ENCODE results near the gene ENOX2.
"Not testable (repeated sequence)": the region's sequence is repeated elsewhere in the genome, so short reads cannot be mapped to it uniquely, and the experiment has no call there.

Gene ENOX2, protein sequence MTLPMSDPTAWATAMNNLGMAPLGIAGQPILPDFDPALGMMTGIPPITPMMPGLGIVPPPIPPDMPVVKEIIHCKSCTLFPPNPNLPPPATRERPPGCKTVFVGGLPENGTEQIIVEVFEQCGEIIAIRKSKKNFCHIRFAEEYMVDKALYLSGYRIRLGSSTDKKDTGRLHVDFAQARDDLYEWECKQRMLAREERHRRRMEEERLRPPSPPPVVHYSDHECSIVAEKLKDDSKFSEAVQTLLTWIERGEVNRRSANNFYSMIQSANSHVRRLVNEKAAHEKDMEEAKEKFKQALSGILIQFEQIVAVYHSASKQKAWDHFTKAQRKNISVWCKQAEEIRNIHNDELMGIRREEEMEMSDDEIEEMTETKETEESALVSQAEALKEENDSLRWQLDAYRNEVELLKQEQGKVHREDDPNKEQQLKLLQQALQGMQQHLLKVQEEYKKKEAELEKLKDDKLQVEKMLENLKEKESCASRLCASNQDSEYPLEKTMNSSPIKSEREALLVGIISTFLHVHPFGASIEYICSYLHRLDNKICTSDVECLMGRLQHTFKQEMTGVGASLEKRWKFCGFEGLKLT

DNA sequence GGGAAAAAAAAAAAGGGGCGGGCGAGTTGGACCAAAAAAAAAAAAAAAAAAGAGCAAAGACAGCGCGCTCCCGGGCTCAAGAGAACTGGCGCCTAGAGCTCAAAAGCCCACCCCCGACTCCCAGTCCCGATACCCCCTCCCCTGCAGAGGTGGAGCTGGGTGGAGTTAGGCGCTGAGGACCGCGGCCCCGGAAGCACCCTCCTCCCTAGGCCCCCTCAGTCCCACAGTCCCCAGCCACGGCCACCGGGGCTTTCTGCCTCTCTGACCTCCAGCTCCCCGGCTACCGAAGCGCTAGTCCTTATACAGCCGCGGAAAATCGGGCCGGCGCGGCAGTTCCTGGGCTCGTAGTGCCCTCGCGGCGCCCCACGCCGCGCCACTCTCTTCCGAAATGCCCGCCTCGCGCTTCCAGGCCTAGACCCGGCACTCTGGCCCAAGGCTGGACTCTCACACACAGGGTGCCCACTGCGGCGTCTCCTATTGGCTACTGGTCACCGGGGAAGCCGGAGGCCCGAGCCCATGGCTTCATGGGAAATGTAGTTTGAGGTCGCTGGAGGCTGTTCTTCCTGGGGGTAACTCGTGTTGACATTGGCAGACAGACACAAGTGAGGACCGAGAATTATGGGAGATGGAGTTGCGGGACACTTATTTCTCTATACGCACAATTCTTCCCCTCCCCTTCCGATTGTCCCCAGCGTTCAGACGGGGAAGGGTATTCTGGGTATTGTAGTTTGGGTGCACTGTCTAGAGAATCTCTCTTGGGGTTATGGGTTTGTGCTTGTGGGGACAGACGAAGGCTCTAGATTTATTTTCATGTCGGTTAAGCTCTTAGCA lies at the start of gene ENOX2:
Gene ENOX2 (minus strand): TSS at position 427 of the 831 bp plus-strand sequence. CDS start 199,993 bp downstream, outside the sequence.
- DNase-seq, result peak; percentile 82

DNA sequence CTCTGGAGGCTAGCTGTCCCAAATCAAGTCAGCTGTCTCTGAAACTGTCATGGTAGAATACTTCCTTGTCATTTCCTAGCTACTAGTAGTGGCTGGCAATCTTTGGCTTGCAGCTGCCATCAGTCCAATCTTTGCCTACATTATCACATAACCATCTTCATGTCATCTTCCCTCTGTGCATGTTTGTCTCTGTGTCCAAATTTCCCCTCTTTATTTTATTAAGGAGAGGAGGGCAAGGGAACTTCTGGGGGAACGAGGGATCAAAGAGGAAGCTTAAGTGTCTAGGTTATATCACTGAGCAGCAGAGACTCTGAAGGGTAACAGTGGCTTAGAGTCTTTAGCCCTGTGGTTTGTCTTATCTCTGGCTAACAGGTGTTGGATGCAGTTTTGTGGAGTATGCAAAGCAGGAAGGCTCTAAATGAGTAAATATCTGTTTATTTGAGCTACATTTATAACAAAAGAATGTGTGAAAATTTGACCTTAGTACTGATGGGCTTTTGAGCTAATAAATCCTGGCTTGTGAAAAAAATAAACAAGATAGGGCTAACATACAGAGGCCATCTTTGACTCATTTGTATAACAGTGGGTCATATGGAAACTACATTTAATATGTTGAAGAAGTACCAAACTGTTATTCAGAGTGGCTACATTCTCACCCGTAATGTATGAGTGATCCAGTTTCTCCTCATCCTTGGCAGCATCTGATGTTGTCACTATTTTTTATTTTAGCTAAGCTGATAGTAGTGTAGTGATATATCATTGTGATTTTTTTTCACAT lies 49.4 kb upstream of the ENOX2 start:
- DNase-seq, result no peak

DNA sequence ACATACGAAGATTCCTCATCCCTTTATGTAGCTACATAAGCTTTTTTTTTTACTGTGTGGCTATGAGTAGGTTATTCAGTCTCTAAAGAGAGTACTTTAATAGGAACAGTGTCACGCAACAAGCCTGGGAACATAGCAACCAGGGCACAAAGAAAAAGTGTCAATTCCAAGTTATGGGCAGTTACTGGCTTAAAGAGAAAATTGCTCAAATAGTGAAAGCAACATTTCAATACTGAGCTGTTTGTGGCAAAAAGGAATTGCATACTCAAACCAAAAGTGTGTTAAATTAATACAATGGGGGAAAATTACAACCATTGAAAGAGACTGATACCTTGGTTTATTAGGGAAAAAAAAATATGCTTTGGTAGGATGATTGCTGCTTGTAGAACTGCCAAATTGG lies 41.2 kb upstream of the ENOX2 start:
- DNase-seq, result no peak

DNA sequence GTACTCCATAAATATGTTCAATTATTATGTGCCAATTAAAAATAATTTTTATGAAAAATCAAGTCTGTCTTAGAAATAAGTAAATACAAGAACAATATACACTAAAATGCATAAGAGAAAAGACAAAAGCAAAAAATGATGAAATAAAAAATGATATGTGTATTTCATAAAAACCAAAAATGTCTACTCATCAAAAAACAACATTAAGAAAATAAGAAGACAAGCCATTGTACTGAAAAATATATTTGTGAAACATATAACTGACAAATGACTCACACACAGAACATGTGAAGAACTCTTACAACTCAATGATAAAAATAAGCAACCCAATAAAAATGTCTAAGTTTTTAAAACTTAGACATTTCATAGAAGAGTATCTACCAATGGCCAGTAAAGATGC lies 34.1 kb upstream of the ENOX2 start:
- no peak for DNase-seq

DNA sequence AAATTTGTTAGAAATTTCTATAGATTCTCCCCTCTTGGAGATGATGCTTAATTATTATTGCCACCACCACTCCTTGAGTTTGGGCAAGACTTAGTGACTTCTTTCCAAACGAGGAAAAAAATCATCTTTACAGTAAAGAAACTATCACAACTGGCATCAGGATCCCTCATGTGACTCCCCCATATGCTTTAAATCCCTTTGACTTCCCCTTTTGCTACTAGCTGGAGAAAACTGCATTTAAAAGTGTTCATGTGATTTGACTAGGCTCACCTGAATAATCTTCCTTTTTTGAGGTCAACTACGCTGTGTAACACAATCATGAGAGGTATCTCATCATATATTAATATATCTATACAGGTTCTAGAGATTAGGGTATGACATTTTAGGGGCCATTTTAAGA lies 30.3 kb upstream of the ENOX2 start:
- no peak for DNase-seq

DNA sequence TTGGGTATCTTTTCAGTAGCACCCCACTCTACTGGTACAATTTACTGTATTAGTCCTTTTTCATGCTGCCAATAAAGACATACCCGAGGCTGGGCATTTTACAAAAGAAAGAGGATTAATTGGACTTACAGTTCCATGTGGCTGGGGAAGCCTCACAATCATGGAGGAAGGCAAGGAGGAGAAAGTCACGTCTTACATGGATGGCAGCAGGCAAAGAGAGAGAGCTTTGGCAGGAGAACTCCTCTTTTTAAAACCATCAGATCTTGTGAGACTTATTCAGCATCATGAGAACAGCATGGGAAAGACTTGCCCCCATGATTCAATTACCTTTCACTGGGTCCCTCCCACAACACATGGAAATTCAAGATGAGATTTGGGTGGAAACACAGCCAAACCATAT lies 17.4 kb upstream of the ENOX2 start:
- not testable (repeated sequence) for DNase-seq

DNA sequence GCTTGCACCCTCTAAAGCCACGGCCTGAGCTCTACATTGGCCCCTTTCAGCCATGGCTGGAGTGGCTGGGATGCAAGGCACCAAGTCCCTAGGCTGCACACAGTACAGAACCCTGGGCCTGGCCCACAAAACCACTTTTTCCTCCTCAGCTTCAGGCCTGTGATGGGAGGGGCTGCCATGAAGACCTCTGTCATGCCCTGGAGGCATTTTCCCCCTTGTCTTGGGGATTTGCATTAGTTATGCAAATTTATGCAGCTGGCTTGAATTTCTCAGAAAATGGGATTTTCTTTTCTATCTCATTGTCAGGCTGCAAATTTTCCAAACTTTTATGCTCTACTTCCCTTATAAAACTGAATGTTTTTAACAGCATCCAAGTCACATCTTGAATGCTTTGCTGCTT lies 16.7 kb upstream of the ENOX2 start:
- not testable (repeated sequence) for DNase-seq

DNA sequence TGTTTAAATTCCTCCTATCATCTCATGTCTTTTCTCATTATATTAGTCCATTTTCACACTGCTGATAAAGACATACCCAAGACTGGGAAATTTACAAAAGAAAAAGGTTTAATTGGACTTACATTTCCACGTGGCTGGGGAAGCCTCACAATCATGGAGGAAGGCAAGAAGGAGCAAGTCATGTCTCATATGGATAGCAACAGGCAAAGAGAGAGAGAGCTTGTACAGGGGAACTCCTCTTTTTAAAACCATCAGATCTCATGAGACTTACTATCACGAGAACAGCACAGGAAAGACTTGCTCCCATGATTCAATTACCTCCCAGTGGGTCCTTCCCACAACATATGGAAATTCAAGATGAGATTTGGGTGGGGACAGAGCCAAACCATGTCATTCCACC lies 15.5 kb upstream of the ENOX2 start:
- DNase-seq, result not testable (repeated sequence)

DNA sequence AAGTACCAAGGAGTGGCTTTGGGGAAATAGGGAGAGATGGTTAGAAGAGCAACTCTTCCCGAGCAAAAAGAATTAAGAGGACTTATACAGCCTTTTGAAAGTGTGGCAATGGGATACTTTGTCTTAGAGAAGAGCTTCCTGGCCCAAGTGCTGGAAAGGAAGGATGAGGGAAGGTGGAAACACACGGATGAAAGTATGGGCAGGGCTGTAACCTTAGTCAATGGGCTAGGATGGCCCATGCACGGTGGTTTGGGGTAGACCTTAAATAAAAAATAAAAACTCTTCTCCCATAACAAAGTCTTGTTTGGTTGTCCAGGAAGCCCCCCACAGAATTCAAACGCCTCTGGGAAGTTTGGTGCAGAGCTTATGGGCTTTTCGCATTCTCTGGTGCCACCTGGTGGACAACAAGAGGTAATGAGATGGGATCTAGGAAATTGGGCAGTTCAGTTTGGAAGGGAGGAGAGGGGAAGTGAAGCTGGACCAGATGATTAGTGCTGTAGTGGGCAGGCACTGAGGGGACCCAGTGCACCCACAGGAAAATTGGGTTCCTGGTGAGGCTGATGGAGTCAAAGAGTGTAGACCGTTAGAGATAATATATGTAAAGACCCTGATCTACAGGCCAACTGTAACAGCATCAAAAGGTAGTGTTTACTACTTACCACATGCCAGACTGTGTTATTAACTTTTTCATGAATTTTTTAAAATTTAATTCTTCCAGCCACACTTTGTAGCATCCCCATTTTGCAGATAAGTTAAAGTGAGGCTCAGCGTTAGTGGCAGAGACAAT lies 13.8 kb upstream of the ENOX2 start:
- DNase-seq, result peak; percentile 10

DNA sequence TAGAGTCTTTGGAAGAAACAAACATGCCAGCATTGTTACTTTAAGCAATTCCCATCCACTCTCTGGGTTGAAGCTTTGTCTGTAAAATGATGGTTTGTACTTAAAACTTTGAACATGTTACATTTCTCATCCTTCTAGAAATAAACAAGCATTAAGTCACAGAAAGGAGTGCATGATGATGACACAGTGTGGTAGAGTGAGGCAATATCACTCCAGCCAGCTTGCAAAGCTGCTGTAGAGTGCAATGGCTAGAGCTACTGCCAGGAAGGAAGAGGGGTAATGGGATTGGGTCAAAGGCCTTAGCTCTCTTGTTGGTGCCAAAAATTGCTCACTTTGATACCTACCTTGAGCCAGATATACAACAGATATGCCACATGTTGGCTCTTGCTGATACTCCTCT lies 12.3 kb upstream of the ENOX2 start:
- DNase-seq, result no peak

DNA sequence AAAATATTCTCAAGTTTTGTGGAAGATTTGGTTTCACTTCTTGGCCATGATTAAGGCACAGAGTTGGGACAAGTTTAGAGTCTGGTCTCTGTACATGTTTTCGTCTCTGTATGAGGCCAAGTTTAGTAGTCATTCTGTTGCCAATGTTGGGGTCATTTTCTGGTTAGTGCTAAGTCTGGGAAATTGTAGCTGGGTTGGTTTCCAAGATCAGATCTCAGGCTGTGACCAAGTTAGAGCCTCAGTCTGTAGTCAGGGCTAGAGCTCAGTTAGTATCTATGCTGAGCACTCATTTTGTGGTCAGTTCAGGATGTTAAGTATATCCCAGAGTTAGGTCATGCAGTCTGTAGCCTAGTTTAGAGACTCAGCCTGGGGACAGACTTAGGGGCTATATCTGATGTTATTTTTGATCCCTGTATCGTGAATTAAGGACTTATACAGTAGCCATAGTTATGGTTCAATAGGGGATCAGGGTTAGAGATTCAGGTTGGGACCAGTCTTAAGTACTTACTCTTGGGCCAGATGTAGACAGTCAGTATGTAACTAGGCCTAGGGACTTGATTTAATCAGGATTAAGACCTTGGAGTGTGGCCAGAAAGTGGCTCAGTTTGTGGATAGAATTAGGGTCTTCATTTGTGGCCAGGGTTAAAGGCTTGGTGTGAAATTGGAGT lies 6.6 kb upstream of the ENOX2 start:
- DNase-seq, result no peak

DNA sequence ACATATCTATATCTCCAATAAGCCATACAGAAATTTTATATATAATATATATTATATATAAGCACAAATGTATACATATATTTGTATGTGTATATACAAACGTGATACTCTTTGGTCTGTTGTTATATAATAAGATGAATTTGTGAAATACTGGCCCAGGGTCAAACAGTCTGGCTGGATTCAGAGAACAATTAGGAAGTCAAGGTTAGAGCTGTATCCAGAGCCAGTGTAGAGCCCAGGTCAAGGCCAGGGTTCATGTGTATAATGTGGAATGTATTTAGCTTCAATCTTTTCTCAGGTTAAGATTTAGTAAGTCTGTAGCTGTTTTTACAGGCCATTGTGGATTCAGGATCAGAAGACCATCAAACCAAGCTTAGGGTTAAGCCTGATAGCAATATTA lies 3.8 kb upstream of the ENOX2 start:
- DNase-seq, result no peak

DNA sequence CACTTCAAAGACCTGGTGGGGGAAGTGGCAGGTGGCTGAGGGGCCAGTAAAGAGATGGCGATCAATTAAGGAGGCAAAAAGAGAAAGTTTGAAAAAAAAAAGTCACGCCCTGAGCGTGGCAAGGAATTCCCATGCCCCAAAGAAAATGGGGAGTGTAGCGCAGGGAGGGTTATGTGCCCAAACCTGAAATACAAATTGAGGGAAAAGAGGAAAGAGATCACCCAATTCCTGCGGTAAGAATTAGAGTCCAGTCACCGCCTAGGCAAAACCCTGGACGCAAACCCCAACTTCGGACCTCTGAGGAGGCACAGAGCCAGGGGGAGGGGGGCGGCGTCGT lies 595 bp downstream of the ENOX2 start:
- DNase-seq, result no peak

DNA sequence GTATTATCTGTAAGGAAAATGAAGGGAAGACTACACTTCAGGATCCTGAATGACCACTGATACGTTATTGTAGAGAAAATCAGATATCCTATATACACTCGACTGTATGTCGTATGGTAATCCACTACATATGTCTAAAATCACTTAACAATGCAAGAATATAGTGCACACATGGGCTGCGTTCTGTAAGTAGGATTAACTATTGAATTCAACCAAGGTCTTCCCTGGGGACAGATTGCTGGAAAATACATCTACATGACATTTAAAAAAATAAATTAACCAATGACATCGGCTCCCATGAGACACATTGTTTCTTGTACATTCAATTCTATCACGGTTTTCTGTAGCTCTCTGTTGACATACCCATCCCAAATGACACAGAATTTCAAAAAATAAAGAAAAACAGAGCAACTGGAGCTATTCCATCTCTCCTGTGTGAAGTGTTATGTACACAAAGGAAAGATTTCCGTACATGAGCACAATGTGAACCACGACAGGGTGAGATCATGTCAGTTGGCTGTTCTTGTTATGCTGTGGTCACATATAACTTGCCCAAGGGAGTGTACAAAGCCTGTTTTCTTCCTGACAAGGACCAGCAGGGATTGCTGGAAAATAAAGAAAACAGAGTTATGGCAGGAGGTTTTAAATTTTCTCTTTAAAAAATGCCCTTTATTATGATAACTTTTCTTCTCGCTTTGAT lies 6.1 kb downstream of the ENOX2 start:
- DNase-seq, result no peak

DNA sequence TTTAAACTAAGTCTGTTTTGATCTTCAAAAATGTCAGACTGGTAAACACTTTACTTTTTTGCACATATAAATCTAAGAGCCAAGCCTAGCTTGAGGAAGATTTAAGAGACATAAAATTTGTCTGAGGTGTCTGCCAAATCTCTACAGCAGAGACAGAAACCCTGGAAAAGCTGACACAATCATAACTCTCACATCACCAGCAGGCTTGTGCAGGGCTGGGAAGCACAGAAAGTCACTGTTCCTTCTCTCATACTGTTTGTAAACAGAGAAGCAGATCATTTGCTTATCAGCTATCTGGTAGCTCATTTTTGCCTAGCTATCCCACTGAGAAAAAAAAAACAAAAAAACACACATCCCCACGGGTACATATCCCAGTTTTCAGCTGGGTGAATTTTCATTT lies 7.0 kb downstream of the ENOX2 start:
- DNase-seq, result no peak

DNA sequence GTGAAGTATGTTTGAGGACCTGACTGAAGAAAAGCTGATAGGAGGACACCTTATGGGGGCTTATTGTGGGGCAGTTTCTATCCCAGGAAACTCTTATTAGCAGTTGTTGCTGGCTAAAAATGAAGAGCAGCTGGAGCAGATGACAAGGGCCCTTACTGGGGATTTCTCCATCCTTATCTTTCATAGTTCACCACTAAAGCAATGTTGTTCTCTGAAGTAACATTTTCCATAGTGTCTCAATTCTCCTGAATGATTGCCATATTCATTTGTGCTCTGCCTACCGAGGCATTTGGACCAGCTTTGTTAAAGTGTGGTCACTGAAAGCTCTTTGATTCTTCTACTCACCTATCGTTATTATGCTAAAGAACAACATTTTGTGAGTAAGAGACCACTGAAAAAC lies 7.7 kb downstream of the ENOX2 start:
- no peak for DNase-seq

DNA sequence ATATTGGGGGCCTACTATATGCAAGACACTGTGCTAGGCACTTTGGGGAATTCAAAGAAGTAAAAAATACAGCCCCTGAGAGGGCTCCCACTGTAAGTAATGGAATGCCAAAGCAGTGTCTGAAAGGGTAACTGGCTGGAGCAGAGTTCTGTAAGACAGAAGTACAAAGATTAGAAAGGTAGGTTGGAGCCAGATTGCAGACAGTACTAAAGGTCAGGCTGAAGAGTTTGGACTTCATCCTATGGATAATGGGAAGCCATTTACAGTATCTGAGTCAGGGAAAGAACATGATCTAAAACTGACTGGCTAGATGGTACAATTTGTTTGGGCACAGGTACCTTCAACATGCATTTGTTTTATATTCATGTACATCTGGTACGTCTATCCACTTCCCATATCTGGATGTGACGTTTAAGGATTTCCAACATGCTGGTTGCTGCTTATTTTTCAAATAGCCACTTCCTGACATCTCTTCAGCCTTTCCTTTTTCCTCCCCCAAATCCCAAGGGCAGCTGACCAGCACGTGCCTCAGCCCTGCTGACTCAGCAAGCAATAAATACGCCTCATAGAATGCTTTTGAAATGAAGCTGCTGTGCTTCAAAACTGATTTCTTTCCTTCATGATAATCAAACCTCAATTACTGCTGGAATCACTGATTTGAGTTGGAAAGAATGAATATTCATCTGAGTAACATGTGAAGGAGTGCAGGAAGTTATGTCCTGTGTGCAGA lies 9.5 kb downstream of the ENOX2 start:
- no peak for DNase-seq

DNA sequence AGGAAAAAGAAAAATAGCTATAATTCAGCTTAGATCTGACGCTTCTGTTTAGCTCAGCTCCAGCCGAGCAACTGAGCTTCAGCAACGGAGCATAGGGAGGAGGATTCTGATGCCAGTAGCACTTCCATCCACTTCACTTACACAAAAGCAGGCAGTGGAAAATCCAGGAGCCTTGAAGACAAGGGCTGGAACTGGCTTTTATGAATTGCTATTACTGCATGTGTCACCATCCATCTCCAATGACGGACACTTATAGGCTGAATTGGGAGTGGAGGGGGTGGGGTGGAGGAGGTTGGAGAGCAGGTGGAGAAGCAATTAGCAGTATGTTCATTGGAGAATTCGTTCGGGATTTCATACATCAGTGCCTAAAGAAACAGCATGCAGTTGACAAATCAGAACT lies 15.6 kb downstream of the ENOX2 start:
- DNase-seq, result no peak

DNA sequence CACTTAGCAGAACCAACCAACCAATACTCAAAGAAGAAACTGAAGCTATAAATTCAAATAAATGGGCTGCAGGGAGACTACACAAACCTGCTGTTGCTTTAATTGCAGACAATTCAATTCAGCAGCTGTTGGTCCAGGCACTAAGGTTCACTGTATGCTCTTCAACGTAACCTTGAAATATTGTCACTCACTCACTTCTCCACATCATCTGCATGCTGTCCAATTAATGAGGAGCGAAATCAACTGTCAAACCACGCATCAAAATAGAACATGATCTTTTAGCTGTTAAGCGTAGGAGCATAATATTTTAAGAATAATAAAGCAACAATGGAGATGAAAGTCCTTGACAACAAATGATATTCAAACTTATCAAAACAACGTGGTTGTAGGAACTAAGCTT lies 17.0 kb downstream of the ENOX2 start:
- no peak for DNase-seq

DNA sequence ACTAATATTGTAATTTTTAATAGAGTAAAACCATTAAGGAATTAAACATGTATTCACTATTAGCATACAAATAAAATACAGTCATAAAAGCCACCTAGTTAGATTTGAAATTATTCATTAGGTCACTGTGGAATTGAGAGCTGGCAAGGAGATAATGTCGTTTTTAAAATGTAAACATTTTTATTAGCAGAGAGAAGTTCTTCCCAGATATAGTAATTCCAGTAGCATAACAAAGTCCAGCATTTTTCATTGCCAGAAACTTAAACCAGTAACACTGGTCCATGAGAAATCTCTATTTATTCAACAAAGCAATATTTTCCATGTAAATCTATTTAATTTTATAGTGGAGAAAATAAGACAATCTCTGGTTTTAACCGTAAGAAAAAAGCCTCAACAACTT lies 17.5 kb downstream of the ENOX2 start:
- no peak for DNase-seq

Data from activated naive CD4-positive, alpha-beta T cell treated with Interleukin-2 at 50 U/mL for 16 hours (primary cell).